ENCODE results near the gene DMBX1.

- TF ChIP-seq CTCF (conservative IDR thresholded peaks at IDR 0.05; ENCODE audit: low read length): no peak
- no peak for TF ChIP-seq EZH2phosphoT487 (IDR thresholded peaks at IDR 0.05; ENCODE audit: borderline replicate concordance, low read depth, low read length)
These were observed 7.7 kb upstream of the DMBX1 start for GRCh38 chr1:46481961-46482360.

Data from OCI-LY7 (cell line).